Endometrial microvascular endothelial cells (primary cell): ENCODE data around the gene KRTAP19-2. TPM values are rescaled to one million over a fixed set of nuclear protein-coding genes. Genes with fewer than 3 reads are reported as not detected.

Experiments
- total RNA-seq: library from RNA; depleted of rRNA; stranded (reverse); fragments of >200 nt; gene quantifications from one replicate; pipeline ENCODE4 v1.2.3, GENCODE V29; 2015; ENCODE audit errors: inconsistent ontology term

The KRTAP19-2 gene
- total RNA-seq, 1 donor from 2014 or later = not detected

Other genes starting within 250 kb of the KRTAP19-2 start
- gene KRTAP24-1, start 204.5 kb downstream of the KRTAP19-2 start, total RNA-seq = not detected
- not detected for gene KRTAP25-1, start 197.9 kb downstream of the KRTAP19-2 start, total RNA-seq
- gene KRTAP26-1, start 167.1 kb downstream of the KRTAP19-2 start, total RNA-seq = not detected
- not detected for gene KRTAP27-1, start 149.7 kb downstream of the KRTAP19-2 start, total RNA-seq
- not detected for gene KRTAP23-1, start 138.8 kb downstream of the KRTAP19-2 start, total RNA-seq
- gene KRTAP13-2, start 115.2 kb downstream of the KRTAP19-2 start, total RNA-seq = not detected
- gene KRTAP13-1, start 91.4 kb downstream of the KRTAP19-2 start, total RNA-seq = not detected
- gene KRTAP13-3, start 61.5 kb downstream of the KRTAP19-2 start, total RNA-seq = not detected
- not detected for gene KRTAP13-4, start 57.2 kb downstream of the KRTAP19-2 start, total RNA-seq
- gene KRTAP15-1, start 47.2 kb downstream of the KRTAP19-2 start, total RNA-seq = not detected
- gene KRTAP19-1, start 7.1 kb downstream of the KRTAP19-2 start, total RNA-seq = not detected
- gene KRTAP19-3, start 4.6 kb upstream of the KRTAP19-2 start, total RNA-seq = not detected
- gene KRTAP19-4, start 9.7 kb upstream of the KRTAP19-2 start, total RNA-seq = not detected
- gene KRTAP19-5, start 14.7 kb upstream of the KRTAP19-2 start, total RNA-seq = not detected
- not detected for gene KRTAP19-6, start 54.4 kb upstream of the KRTAP19-2 start, total RNA-seq
- gene KRTAP19-7, start 73.9 kb upstream of the KRTAP19-2 start, total RNA-seq = not detected
- not detected for gene KRTAP22-2, start 103.0 kb upstream of the KRTAP19-2 start, total RNA-seq
- not detected for gene KRTAP6-3, start 105.0 kb upstream of the KRTAP19-2 start, total RNA-seq
- gene KRTAP6-2, start 111.5 kb upstream of the KRTAP19-2 start, total RNA-seq = not detected
- gene KRTAP22-1, start 113.7 kb upstream of the KRTAP19-2 start, total RNA-seq = not detected
- gene KRTAP6-1, start 126.5 kb upstream of the KRTAP19-2 start, total RNA-seq = not detected
- gene KRTAP20-1, start 129.0 kb upstream of the KRTAP19-2 start, total RNA-seq = not detected
- not detected for gene KRTAP20-4, start 133.2 kb upstream of the KRTAP19-2 start, total RNA-seq
- gene KRTAP20-2, start 147.8 kb upstream of the KRTAP19-2 start, total RNA-seq = not detected
- gene KRTAP20-3, start 155.4 kb upstream of the KRTAP19-2 start, total RNA-seq = not detected
- not detected for gene KRTAP21-3, start 231.3 kb upstream of the KRTAP19-2 start, total RNA-seq